CD4-positive, alpha-beta T cell (primary cell): Measurements from ENCODE around the gene NDUFC1. TPM values are rescaled to one million over a fixed set of nuclear protein-coding genes. Genes with fewer than 3 reads are reported as not detected.

Experiments
- ATAC-seq: fragments of 200-7000 bp; cut with Tn5 transposase; one replicate; pipeline ENCODE4 v1.10.0; 2022; ENCODE audit warnings: mild to moderate bottlenecking; ENCODE audit not compliant: poor library complexity
- CTCF ChIA-PET: fragments of 350-600 bp; sonication (Branson Sonifier 250); formaldehyde crosslinking; loops from one replicate; lab custom pipeline; 2021; ENCODE audit warnings: antibody characterized with exemption, inconsistent platforms; lab: Charles Lee
- POLR2A ChIA-PET: fragments of 350-600 bp; sonication (Branson Sonifier 250); formaldehyde crosslinking; loops from one replicate; lab custom pipeline; 2021; ENCODE audit warnings: antibody characterized with exemption, inconsistent platforms; lab: Charles Lee
- DNase-seq, 14 experiments: peaks; one replicate each; pipeline ENCODE4 v3.0.0-alpha.2; 2013 to 2020; ENCODE audit warnings: mixed read lengths in 2 of 14
- H3K27ac ChIP-seq, 2 donors: one replicate each; pipeline versions ENCODE4 v1.5.1 to v1.7.0; 2013; ENCODE audit warnings: low read length in 2 of 2, low read depth in 1 of 2, mild to moderate bottlenecking in 1 of 2
- H3K27me3 ChIP-seq, 2 experiments: 1 replicate in 1 of 2; 2 replicates in 1 of 2; pipeline versions ENCODE4 v1.6.1 to v1.7.0; 2013; ENCODE audit warnings: low read length in 2 of 2, control low read depth in 1 of 2, mild to moderate bottlenecking in 1 of 2, moderate library complexity in 1 of 2; ENCODE audit not compliant: insufficient read depth in 2 of 2, control insufficient read depth in 1 of 2
- H3K36me3 ChIP-seq: one replicate; pipeline ENCODE4 v1.6.1; 2013; ENCODE audit warnings: low read length, control low read depth; ENCODE audit not compliant: insufficient read depth
- H3K4me1 ChIP-seq: one replicate; pipeline ENCODE4 v1.6.1; 2013; ENCODE audit warnings: low read length, control low read depth; ENCODE audit not compliant: insufficient read depth
- H3K4me3 ChIP-seq: one replicate; pipeline ENCODE4 v1.5.1; 2013; ENCODE audit warnings: mild to moderate bottlenecking, low read length, moderate library complexity
- H3K9me3 ChIP-seq, 2 experiments: 1 replicate in 1 of 2; 2 replicates in 1 of 2; pipeline versions ENCODE4 v1.6.1 to v1.7.0; 2013; ENCODE audit warnings: low read length in 2 of 2, mild to moderate bottlenecking in 2 of 2, control low read depth in 1 of 2, moderate library complexity in 1 of 2; ENCODE audit not compliant: control insufficient read depth in 1 of 2, insufficient read depth in 1 of 2
- H3K27ac Mint-ChIP-seq: one replicate; pipeline ENCODE4 v1.8.0; 2020; ENCODE audit warnings: mixed read lengths
- H3K27me3 Mint-ChIP-seq: one replicate; pipeline ENCODE4 v1.8.0; 2021; ENCODE audit warnings: mixed read lengths
- H3K36me3 Mint-ChIP-seq: one replicate; pipeline ENCODE4 v1.8.0; 2021; ENCODE audit warnings: low read depth, mixed read lengths
- H3K4me1 Mint-ChIP-seq: one replicate; pipeline ENCODE4 v1.8.0; 2021; ENCODE audit warnings: low read depth, mixed read lengths
- H3K4me3 Mint-ChIP-seq: one replicate; pipeline ENCODE4 v1.8.0; 2020; ENCODE audit warnings: mild to moderate bottlenecking, mixed read lengths
- H3K9me3 Mint-ChIP-seq: one replicate; pipeline ENCODE4 v1.8.0; 2020; ENCODE audit warnings: mixed read lengths
- CTCF ChIP-seq: fragments of 200-600 bp; IDR thresholded peaks from one replicate; pipeline ENCODE4 v1.8.0; 2022; ENCODE audit warnings: antibody characterized with exemption, mild to moderate bottlenecking
- intact Hi-C, 2 experiments: fragments of 100-400 bp; cut with DNase I in 1 of 2; cut with micrococcal nuclease in 1 of 2; formaldehyde crosslinking; loops; one replicate each; pipeline versions ENCODE4 v1.15.1 to v1.9.0; 2023 to 2025; cut with DNase I, micrococcal nuclease
- total RNA-seq, 174 experiments: library from RNA in 2 of 174; stranded (reverse) in 2 of 174; gene quantifications; one replicate each; pipeline ENCODE4 v1.2.3 and lab custom pipeline; 2021 to 2026

Gene NDUFC1
- total RNA-seq, 2 experiments from 2014 or later: 23.3 to 26.4 TPM

- Histone ChIP-seq H3K36me3 (peaks cover 3% of the 10 kb centered on the region), H3K4me1 (peaks cover 27% of the 10 kb centered on the region), H3K27me3 (no peaks in the 10 kb centered on the region), H3K27ac (peak overlapping the region; percentile 97 to 98), H3K9me3 (no peaks in the 10 kb centered on the region), H3K4me3 (peak overlapping the region; percentile 91)
- Mint-ChIP-seq H3K27ac (peak overlapping the region; percentile 94), H3K27me3 (no peaks in the 10 kb centered on the region), H3K4me3 (peak overlapping the region; percentile 95), H3K36me3 (peaks cover 44% of the 10 kb centered on the region), H3K4me1 (peaks cover 69% of the 10 kb centered on the region), H3K9me3 (no peaks in the 10 kb centered on the region)
- no peak for TF ChIP-seq CTCF
- ATAC-seq (peak; percentile 9), DNase-seq (peak in 5 of 14 experiments; percentile 15 to 64 (median 28))
- ChIA-PET CTCF (interaction anchor here (1.0 to 2.9 kb wide), 9 partner anchors 8 to 270 kb away, joined by 3 to 14 read pairs (median 4); no protein-coding TSS in a partner anchor), POLR2A (interaction anchor here (0.6 to 4.2 kb wide), 22 partner anchors 8 to 1223 kb away, joined by 3 to 61 read pairs (median 6); partner anchors contain the start of genes ELF2, ELMOD2, NOCT and RAB33B)
- intact Hi-C loops: loop anchor here (1.0 to 10.0 kb wide), 9 partner anchors 42 to 1074 kb away; partner anchors contain the start of genes ELF2 (in 1 of the 2), MAML3 (in 1 of the 2), NOCT (in 1 of the 2) and SCOC (in 1 of the 2)
Observed at GRCh38 chr4:139300431-139301112, 1.7 kb downstream of the NDUFC1 start.

GRCh38 chr4:139299536-139299935 lies 2.7 kb downstream of the NDUFC1 start:
- H3K36me3 ChIP-seq: peaks cover under 1% of the 10 kb centered on the region
- no peak overlapping the region for H3K4me3 ChIP-seq
- H3K4me1 ChIP-seq: peaks cover 24% of the 10 kb centered on the region
- no peak for DNase-seq
- H3K9me3 Mint-ChIP-seq: no peaks in the 10 kb centered on the region
- intact Hi-C loops: loop anchor here in 1 of 2 experiments (5.0 kb wide), 1 partner anchor 282 kb away; the partner anchor contains the start of gene NOCT
- CTCF ChIA-PET: interaction anchor here (1.2 to 1.9 kb wide), 3 partner anchors 200 to 269 kb away, joined by 5 to 9 read pairs (median 6); no protein-coding TSS in a partner anchor
- H3K27me3 ChIP-seq: no peaks in the 10 kb centered on the region
- H3K36me3 Mint-ChIP-seq: peaks cover 44% of the 10 kb centered on the region
- peaks cover 66% of the 10 kb centered on the region for H3K4me1 Mint-ChIP-seq
- peak overlapping the region; percentile 95 for H3K4me3 Mint-ChIP-seq
- TF ChIP-seq CTCF: no peak
- H3K27ac ChIP-seq: no peak overlapping the region
- H3K9me3 ChIP-seq: no peaks in the 10 kb centered on the region
- no peaks in the 10 kb centered on the region for H3K27me3 Mint-ChIP-seq
- H3K27ac Mint-ChIP-seq: peak overlapping the region; percentile 94
- POLR2A ChIA-PET: interaction anchor here (0.6 to 4.2 kb wide), 6 partner anchors 16 to 256 kb away, joined by 4 to 57 read pairs (median 27); partner anchors contain the start of genes ELF2, RAB33B and SETD7
- ATAC-seq: no peak

GRCh38 chr4:139297001-139297410 lies 5.3 kb downstream of the NDUFC1 start:
- Histone ChIP-seq H3K4me3 (no peak overlapping the region), H3K4me1 (peaks cover 20% of the 10 kb centered on the region), H3K9me3 (no peaks in the 10 kb centered on the region), H3K27ac (no peak overlapping the region), H3K27me3 (no peaks in the 10 kb centered on the region), H3K36me3 (peaks cover 17% of the 10 kb centered on the region)
- Mint-ChIP-seq H3K4me3 (peak overlapping the region; percentile 39), H3K4me1 (peaks cover 45% of the 10 kb centered on the region), H3K36me3 (peaks cover 48% of the 10 kb centered on the region), H3K9me3 (no peaks in the 10 kb centered on the region), H3K27me3 (no peaks in the 10 kb centered on the region), H3K27ac (peak overlapping the region; percentile 13)
- POLR2A ChIA-PET: interaction anchor here (0.6 to 2.5 kb wide), 6 partner anchors 9 to 361 kb away, joined by 3 to 20 read pairs (median 10); partner anchors contain the start of gene ELF2
- DNase-seq (no peak), ATAC-seq (no peak)
- CTCF ChIA-PET: interaction anchor here (0.6 to 2.5 kb wide), 6 partner anchors 15 to 266 kb away, joined by 3 to 15 read pairs (median 8); no protein-coding TSS in a partner anchor
- no peak for TF ChIP-seq CTCF
- intact Hi-C loops: loop anchor here in 1 of 2 experiments (5.0 kb wide), 1 partner anchor 280 kb away; the partner anchor contains the start of gene NOCT
